Activated naive CD4-positive, alpha-beta T cell treated with anti-CD3 and anti-CD28 coated beads, Interleukin-2, amount 10 ng/mL, durations not matched to agents 7 days and 5 days (primary cell): ENCODE results near the gene TMEM179.

Source experiments
- CTCF ChIA-PET: fragments of 350-600 bp; sonication (Branson Sonifier 250); formaldehyde crosslinking; loops from one replicate; lab custom pipeline; 2021; ENCODE audit warnings: antibody characterized with exemption; lab: Charles Lee
- DNase-seq: peaks from one replicate; pipeline ENCODE4 v3.0.0-alpha.2; 2020
- H3K27ac Mint-ChIP-seq: one replicate; pipeline ENCODE4 v1.8.0; 2021; ENCODE audit warnings: mild to moderate bottlenecking, moderate library complexity, mixed read lengths
- H3K27me3 Mint-ChIP-seq: one replicate; pipeline ENCODE4 v1.8.0; 2021; ENCODE audit warnings: mild to moderate bottlenecking, mixed read lengths
- H3K36me3 Mint-ChIP-seq: one replicate; pipeline ENCODE4 v1.8.0; 2021; ENCODE audit warnings: mixed read lengths
- H3K4me1 Mint-ChIP-seq: one replicate; pipeline ENCODE4 v1.8.0; 2021; ENCODE audit warnings: mixed read lengths
- H3K4me3 Mint-ChIP-seq: one replicate; pipeline ENCODE4 v1.8.0; 2021; ENCODE audit warnings: mild to moderate bottlenecking, moderate library complexity, mixed read lengths
- H3K9me3 Mint-ChIP-seq: one replicate; pipeline ENCODE4 v1.8.0; 2021; ENCODE audit warnings: mixed read lengths

Gene TMEM179

GRCh38 chr14:104598039-104598909 is 6.3 kb downstream of the TMEM179 start:
- no peaks in the 10 kb centered on the region for H3K4me1 Mint-ChIP-seq
- no peaks in the 10 kb centered on the region for H3K36me3 Mint-ChIP-seq
- no peaks in the 10 kb centered on the region for H3K9me3 Mint-ChIP-seq
- DNase-seq = no peak
- CTCF ChIA-PET = no interaction called here
- no peak overlapping the region for H3K27ac Mint-ChIP-seq
- no peak overlapping the region for H3K4me3 Mint-ChIP-seq
- peaks cover 24% of the 10 kb centered on the region for H3K27me3 Mint-ChIP-seq

- H3K27ac Mint-ChIP-seq = no peak overlapping the region
- CTCF ChIA-PET = no interaction called here
- H3K9me3 Mint-ChIP-seq = no peaks in the 10 kb centered on the region
- no peak for DNase-seq
- H3K4me3 Mint-ChIP-seq = no peak overlapping the region
- peaks cover 17% of the 10 kb centered on the region for H3K27me3 Mint-ChIP-seq
- H3K4me1 Mint-ChIP-seq = no peaks in the 10 kb centered on the region
- no peaks in the 10 kb centered on the region for H3K36me3 Mint-ChIP-seq
Observed at GRCh38 chr14:104597576-104597975, 7.0 kb downstream of the TMEM179 start.

- Mint-ChIP-seq H3K4me1 (no peaks in the 10 kb centered on the region), H3K27me3 (peaks cover 10% of the 10 kb centered on the region), H3K9me3 (no peaks in the 10 kb centered on the region), H3K27ac (no peak overlapping the region), H3K4me3 (no peak overlapping the region), H3K36me3 (no peaks in the 10 kb centered on the region)
- CTCF ChIA-PET = no interaction called here
- DNase-seq = no peak
Observed at GRCh38 chr14:104596927-104597351, 7.6 kb downstream of the TMEM179 start.

GRCh38 chr14:104596451-104596918 is 8.1 kb downstream of the TMEM179 start:
- DNase-seq = no peak
- H3K36me3 Mint-ChIP-seq = no peaks in the 10 kb centered on the region
- CTCF ChIA-PET = no interaction called here
- no peak overlapping the region for H3K27ac Mint-ChIP-seq
- no peaks in the 10 kb centered on the region for H3K4me1 Mint-ChIP-seq
- H3K27me3 Mint-ChIP-seq = peaks cover 6% of the 10 kb centered on the region
- no peaks in the 10 kb centered on the region for H3K9me3 Mint-ChIP-seq
- no peak overlapping the region for H3K4me3 Mint-ChIP-seq

GRCh38 chr14:104595911-104596450 is 8.6 kb downstream of the TMEM179 start:
- CTCF ChIA-PET = no interaction called here
- H3K4me1 Mint-ChIP-seq = no peaks in the 10 kb centered on the region
- no peaks in the 10 kb centered on the region for H3K36me3 Mint-ChIP-seq

GRCh38 chr14:104595116-104595675 is 9.4 kb downstream of the TMEM179 start:
- DNase-seq = no peak
- CTCF ChIA-PET = no interaction called here
- Mint-ChIP-seq H3K4me1 (no peaks in the 10 kb centered on the region), H3K36me3 (no peaks in the 10 kb centered on the region), H3K27ac (no peak overlapping the region), H3K4me3 (no peak overlapping the region), H3K27me3 (no peaks in the 10 kb centered on the region), H3K9me3 (no peaks in the 10 kb centered on the region)

More at GRCh38 chr14:104595911-104596450, 8.6 kb downstream of the TMEM179 start:
- H3K27me3 Mint-ChIP-seq = peaks cover under 1% of the 10 kb centered on the region
- no peak overlapping the region for H3K27ac Mint-ChIP-seq
- no peak for DNase-seq
- H3K9me3 Mint-ChIP-seq = no peaks in the 10 kb centered on the region
- no peak overlapping the region for H3K4me3 Mint-ChIP-seq

- no peak for DNase-seq
- Mint-ChIP-seq H3K36me3 (no peaks in the 10 kb centered on the region), H3K9me3 (no peaks in the 10 kb centered on the region), H3K4me3 (no peak overlapping the region), H3K4me1 (no peaks in the 10 kb centered on the region), H3K27me3 (no peaks in the 10 kb centered on the region), H3K27ac (no peak overlapping the region)
- CTCF ChIA-PET = no interaction called here
Observed at GRCh38 chr14:104594310-104595046, 10.1 kb downstream of the TMEM179 start.

- no peak overlapping the region for H3K4me3 Mint-ChIP-seq
- DNase-seq = no peak
- CTCF ChIA-PET = no interaction called here
- no peaks in the 10 kb centered on the region for H3K9me3 Mint-ChIP-seq
- H3K27me3 Mint-ChIP-seq = no peaks in the 10 kb centered on the region
- no peaks in the 10 kb centered on the region for H3K4me1 Mint-ChIP-seq
- no peaks in the 10 kb centered on the region for H3K36me3 Mint-ChIP-seq
- no peak overlapping the region for H3K27ac Mint-ChIP-seq
Observed at GRCh38 chr14:104593710-104594136, 10.8 kb downstream of the TMEM179 start.

GRCh38 chr14:104593241-104593701 is 11.3 kb downstream of the TMEM179 start:
- Mint-ChIP-seq H3K27ac (no peak overlapping the region), H3K4me1 (no peaks in the 10 kb centered on the region), H3K27me3 (no peaks in the 10 kb centered on the region), H3K9me3 (no peaks in the 10 kb centered on the region), H3K36me3 (no peaks in the 10 kb centered on the region), H3K4me3 (no peak overlapping the region)
- CTCF ChIA-PET = no interaction called here
- no peak for DNase-seq

GRCh38 chr14:104592785-104593184 is 11.8 kb downstream of the TMEM179 start:
- Mint-ChIP-seq H3K36me3 (no peaks in the 10 kb centered on the region), H3K4me1 (no peaks in the 10 kb centered on the region), H3K9me3 (no peaks in the 10 kb centered on the region), H3K27ac (no peak overlapping the region), H3K4me3 (no peak overlapping the region), H3K27me3 (no peaks in the 10 kb centered on the region)
- no peak for DNase-seq
- CTCF ChIA-PET = no interaction called here

GRCh38 chr14:104592292-104592672 is 12.3 kb downstream of the TMEM179 start:
- no peak for DNase-seq
- Mint-ChIP-seq H3K27ac (no peak overlapping the region), H3K27me3 (no peaks in the 10 kb centered on the region), H3K4me3 (no peak overlapping the region), H3K9me3 (no peaks in the 10 kb centered on the region), H3K4me1 (no peaks in the 10 kb centered on the region), H3K36me3 (no peaks in the 10 kb centered on the region)
- CTCF ChIA-PET = no interaction called here

GRCh38 chr14:104591506-104592291 is 12.9 kb downstream of the TMEM179 start:
- Mint-ChIP-seq H3K27ac (no peak overlapping the region), H3K9me3 (no peaks in the 10 kb centered on the region), H3K36me3 (no peaks in the 10 kb centered on the region), H3K27me3 (peaks cover under 1% of the 10 kb centered on the region), H3K4me1 (no peaks in the 10 kb centered on the region), H3K4me3 (no peak overlapping the region)
- CTCF ChIA-PET = no interaction called here
- DNase-seq = no peak

- no peak overlapping the region for H3K27ac Mint-ChIP-seq
- CTCF ChIA-PET = no interaction called here
- no peaks in the 10 kb centered on the region for H3K9me3 Mint-ChIP-seq
- DNase-seq = no peak
- peaks cover 7% of the 10 kb centered on the region for H3K27me3 Mint-ChIP-seq
- no peak overlapping the region for H3K4me3 Mint-ChIP-seq
- H3K4me1 Mint-ChIP-seq = no peaks in the 10 kb centered on the region
- H3K36me3 Mint-ChIP-seq = no peaks in the 10 kb centered on the region
Observed at GRCh38 chr14:104591031-104591430, 13.5 kb downstream of the TMEM179 start.
